ENCODE measurements around the gene YJU2. TPM values are rescaled to one million over a fixed set of nuclear protein-coding genes. Genes with fewer than 3 reads are reported as not detected.

Gene YJU2
- total RNA-seq, 4 donors from 2014 or later = 18.5 to 33.0 (median 23.2) TPM

- TF ChIP-seq POLR2A (IDR thresholded peaks at IDR 0.05) = no peak
- TF ChIP-seq CTCF (IDR thresholded peaks at IDR 0.05) = no peak
- Histone ChIP-seq H3K36me3 (no peaks in the 10 kb centered on the region), H3K4me1 (no peaks in the 10 kb centered on the region), H3K4me3 (no peak overlapping the region), H3K27ac (no peak overlapping the region), H3K27me3 (peaks cover 0 to 55% (median 0%) of the 10 kb centered on the region in 4 donors), H3K9me3 (no peaks in the 10 kb centered on the region)
- 66 to 73% methylated on average over 15 to 16 of the region's 16 CpGs for WGBS, 2 donors
- no peak for DNase-seq
- intact Hi-C loops (cut with DNase I) = no loop called here
Measured at GRCh38 chr19:4288091-4288777, 41.4 kb downstream of the YJU2 start.

- H3K27me3 ChIP-seq = peaks cover 0 to 47% (median 0%) of the 10 kb centered on the region in 4 donors
- TF ChIP-seq CTCF (IDR thresholded peaks at IDR 0.05) = no peak
- TF ChIP-seq POLR2A (IDR thresholded peaks at IDR 0.05) = no peak
- no peaks in the 10 kb centered on the region for H3K4me1 ChIP-seq
- H3K4me3 ChIP-seq = no peak overlapping the region
- no peaks in the 10 kb centered on the region for H3K9me3 ChIP-seq
- H3K27ac ChIP-seq = no peak overlapping the region
- whole genome bisulfite sequencing, 2 donors = 80 to 81% methylated on average over 7 of the region's 8 CpGs
- no peak for DNase-seq
- no peaks in the 10 kb centered on the region for H3K36me3 ChIP-seq
- intact Hi-C loops (cut with DNase I) = no loop called here
Measured at GRCh38 chr19:4291184-4291732, 44.4 kb downstream of the YJU2 start.

- DNase-seq = no peak
- H3K27me3 ChIP-seq = peaks cover 0 to 47% (median 0%) of the 10 kb centered on the region in 4 donors
- TF ChIP-seq POLR2A (IDR thresholded peaks at IDR 0.05) (no peak), CTCF (IDR thresholded peaks at IDR 0.05) (no peak)
- H3K27ac ChIP-seq = no peak overlapping the region
- H3K36me3 ChIP-seq = no peaks in the 10 kb centered on the region
- WGBS, 2 donors = 71 to 76% methylated on average over 6 to 8 of the region's 15 CpGs
- no peaks in the 10 kb centered on the region for H3K4me1 ChIP-seq
- no peak overlapping the region for H3K4me3 ChIP-seq
- intact Hi-C loops (cut with DNase I) = no loop called here
- H3K9me3 ChIP-seq = no peaks in the 10 kb centered on the region
Measured at GRCh38 chr19:4292515-4292914, 45.6 kb downstream of the YJU2 start.

GRCh38 chr19:4294389-4294788 lies 47.5 kb downstream of the YJU2 start:
- WGBS, 2 donors = 38 to 42% methylated on average over 5 of the region's 10 CpGs
- Histone ChIP-seq H3K36me3 (no peaks in the 10 kb centered on the region), H3K4me3 (no peak overlapping the region), H3K4me1 (no peaks in the 10 kb centered on the region), H3K27me3 (peaks cover 0 to 47% (median 0%) of the 10 kb centered on the region in 4 donors), H3K27ac (no peak overlapping the region), H3K9me3 (no peaks in the 10 kb centered on the region)
- TF ChIP-seq CTCF (IDR thresholded peaks at IDR 0.05) (no peak), POLR2A (IDR thresholded peaks at IDR 0.05) (no peak)
- intact Hi-C loops (cut with DNase I) = no loop called here
- DNase-seq = no peak

GRCh38 chr19:4295972-4296771 lies 49.3 kb downstream of the YJU2 start:
- 15 to 53% methylated on average over 4 to 9 of the region's 14 CpGs for WGBS, 2 donors
- intact Hi-C loops (cut with DNase I) = no loop called here
- no peak overlapping the region for H3K4me3 ChIP-seq
- H3K36me3 ChIP-seq = no peaks in the 10 kb centered on the region
- H3K4me1 ChIP-seq = no peaks in the 10 kb centered on the region
- no peak for TF ChIP-seq POLR2A (IDR thresholded peaks at IDR 0.05)
- TF ChIP-seq CTCF (IDR thresholded peaks at IDR 0.05) = no peak
- H3K27me3 ChIP-seq = peaks cover 0 to 35% (median 0%) of the 10 kb centered on the region in 4 donors
- H3K27ac ChIP-seq = no peak overlapping the region
- DNase-seq = no peak
- H3K9me3 ChIP-seq = no peaks in the 10 kb centered on the region
